ENCODE results near the gene CHRD. TPM values are rescaled to one million over a fixed set of nuclear protein-coding genes. Genes with fewer than 3 reads are reported as not detected.

Gene CHRD
- total and polyA plus RNA-seq, 4 experiments from 2014 or later = not detected

GRCh38 chr3:184377882-184378445 lies 1.9 kb upstream of the CHRD start, which contains the start of gene THPO:
TSS of gene THPO (minus strand) at chr3:184378207. CDS start at chr3:184376259, 1,948 bp downstream.
- no peak for DNase-seq
- H3K27me3 Mint-ChIP-seq = peaks cover 42 to 47% of the 10 kb centered on the region in 2 donors

GRCh38 chr3:184378651-184379357 lies 1.1 kb upstream of the CHRD start:
- intact Hi-C loops (cut with micrococcal nuclease) = no loop called here
- Mint-ChIP-seq H3K4me3 (peak overlapping the region; percentile 63 to 83 (median 75)), H3K36me3 (no peaks in the 10 kb centered on the region), H3K4me1 (peaks cover 2 to 16% (median 8%) of the 10 kb centered on the region in 4 donors), H3K27ac (peak overlapping the region in 1 of 7 donors; percentile 62), H3K9me3 (peaks cover 0 to 2% (median 0%) of the 10 kb centered on the region in 8 donors), H3K27me3 (peaks cover 43 to 50% of the 10 kb centered on the region in 2 donors)
- Histone ChIP-seq H3K4me1 (ENCODE audit: insufficient read depth, low read length) (peaks cover 14% of the 10 kb centered on the region), H3K9me3 (ENCODE audit: control insufficient read depth in 1 of 2, low read length in 2 of 2) (no peaks in the 10 kb centered on the region), H3K27me3 (ENCODE audit: insufficient read depth, low read length) (peaks cover 29% of the 10 kb centered on the region), H3K36me3 (ENCODE audit: insufficient read depth, low read length) (no peaks in the 10 kb centered on the region), H3K4me3 (ENCODE audit: low read length in 2 of 2) (no peak overlapping the region), H3K27ac (ENCODE audit: low read depth, low read length) (no peak overlapping the region)
- POLR2A ChIA-PET (ENCODE audit: partially characterized antibody) = no interaction called here
- CTCF ChIA-PET (ENCODE audit: partially characterized antibody) = no interaction called here
- no peak for DNase-seq

More at GRCh38 chr3:184377882-184378445, 1.9 kb upstream of the CHRD start, which contains the start of gene THPO:
- no peaks in the 10 kb centered on the region for H3K36me3 ChIP-seq (ENCODE audit: insufficient read depth, low read length)
- Mint-ChIP-seq H3K27ac (peak within 1 kb of the TSS in 1 of 7 donors; percentile 62), H3K4me1 (peaks cover 2 to 16% (median 8%) of the 10 kb centered on the region in 4 donors), H3K9me3 (peaks cover 0 to 2% (median 0%) of the 10 kb centered on the region in 8 donors), H3K36me3 (no peaks in the 10 kb centered on the region), H3K4me3 (peak within 1 kb of the TSS; percentile 34 to 83 (median 72))
- intact Hi-C loops (cut with micrococcal nuclease) = no loop called here
- no peaks in the 10 kb centered on the region for H3K9me3 ChIP-seq (ENCODE audit: control insufficient read depth in 1 of 2, low read length in 2 of 2)
- H3K27ac ChIP-seq (ENCODE audit: low read depth, low read length) = no peak within 1 kb of the TSS
- peaks cover 14% of the 10 kb centered on the region for H3K4me1 ChIP-seq (ENCODE audit: insufficient read depth, low read length)
- ChIA-PET POLR2A (ENCODE audit: partially characterized antibody) (no interaction called here), CTCF (ENCODE audit: partially characterized antibody) (no interaction called here)
- H3K27me3 ChIP-seq (ENCODE audit: insufficient read depth, low read length) = peaks cover 29% of the 10 kb centered on the region
- H3K4me3 ChIP-seq (ENCODE audit: low read length in 2 of 2) = no peak within 1 kb of the TSS

DNA sequence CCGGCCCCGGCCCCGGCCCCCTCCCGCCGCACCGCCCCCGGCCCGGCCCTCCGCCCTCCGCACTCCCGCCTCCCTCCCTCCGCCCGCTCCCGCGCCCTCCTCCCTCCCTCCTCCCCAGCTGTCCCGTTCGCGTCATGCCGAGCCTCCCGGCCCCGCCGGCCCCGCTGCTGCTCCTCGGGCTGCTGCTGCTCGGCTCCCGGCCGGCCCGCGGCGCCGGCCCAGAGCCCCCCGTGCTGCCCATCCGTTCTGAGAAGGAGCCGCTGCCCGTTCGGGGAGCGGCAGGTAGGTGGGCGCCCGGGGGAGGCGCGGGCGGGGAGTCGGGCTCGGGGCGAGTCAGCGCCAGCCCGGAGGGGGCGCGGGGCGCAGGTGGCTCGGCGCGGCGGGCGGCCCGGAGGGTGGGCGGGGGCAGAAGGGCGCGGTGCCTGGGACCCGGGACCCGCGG lies 352 bp downstream of the CHRD start:
- Histone ChIP-seq H3K27me3 (ENCODE audit: insufficient read depth, low read length) (peaks cover 29% of the 10 kb centered on the region), H3K9me3 (ENCODE audit: control insufficient read depth in 1 of 2, low read length in 2 of 2) (no peaks in the 10 kb centered on the region), H3K36me3 (ENCODE audit: insufficient read depth, low read length) (no peaks in the 10 kb centered on the region), H3K4me3 (ENCODE audit: low read length in 2 of 2) (no peak overlapping the region), H3K4me1 (ENCODE audit: insufficient read depth, low read length) (peaks cover 14% of the 10 kb centered on the region), H3K27ac (ENCODE audit: low read depth, low read length) (no peak overlapping the region)
- H3K27ac Mint-ChIP-seq = no peak overlapping the region
- intact Hi-C loops (cut with micrococcal nuclease) = no loop called here
- no peak overlapping the region for H3K4me3 Mint-ChIP-seq
- no peaks in the 10 kb centered on the region for H3K36me3 Mint-ChIP-seq
- CTCF ChIA-PET (ENCODE audit: partially characterized antibody) = interaction anchor here (1.0 kb wide), 1 partner anchor 134 kb away, joined by 3 read pairs; no protein-coding TSS in a partner anchor
- peaks cover 43 to 58% of the 10 kb centered on the region in 2 donors for H3K27me3 Mint-ChIP-seq
- H3K9me3 Mint-ChIP-seq = peaks cover 0 to 2% (median 0%) of the 10 kb centered on the region in 8 donors
- POLR2A ChIA-PET (ENCODE audit: partially characterized antibody) = no interaction called here
- H3K4me1 Mint-ChIP-seq = peaks cover 2 to 16% (median 8%) of the 10 kb centered on the region in 4 donors
- peak in 1 of 5 donors; percentile 16 for DNase-seq

DNA sequence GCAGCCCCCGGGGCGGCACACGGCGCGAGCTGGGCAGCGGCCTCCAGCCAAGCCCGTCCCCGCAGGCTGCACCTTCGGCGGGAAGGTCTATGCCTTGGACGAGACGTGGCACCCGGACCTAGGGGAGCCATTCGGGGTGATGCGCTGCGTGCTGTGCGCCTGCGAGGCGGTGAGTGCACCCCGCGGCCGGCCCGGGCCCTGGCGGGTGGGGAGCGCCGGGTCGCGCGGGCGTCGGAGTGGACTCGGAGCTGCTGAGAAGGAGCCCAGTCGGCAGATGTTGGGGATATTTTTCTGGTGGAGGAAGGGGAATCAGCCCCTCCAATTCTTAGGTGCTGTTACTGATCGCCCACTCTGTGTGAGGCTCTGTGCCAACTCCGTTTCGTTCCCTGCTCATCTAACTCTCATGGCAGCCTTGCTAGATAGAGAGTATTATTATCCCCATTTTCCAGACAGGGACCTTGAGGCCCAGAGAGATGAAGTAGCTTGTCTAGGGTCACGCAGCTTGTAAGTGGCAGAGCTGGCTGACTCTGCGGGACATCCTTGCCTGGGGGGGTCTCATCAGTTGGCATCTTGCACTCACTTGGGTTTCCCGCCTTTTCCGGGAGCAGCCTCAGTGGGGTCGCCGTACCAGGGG lies 890 bp downstream of the CHRD start:
- Histone ChIP-seq H3K4me1 (ENCODE audit: insufficient read depth, low read length) (peaks cover 14% of the 10 kb centered on the region), H3K27me3 (ENCODE audit: insufficient read depth, low read length) (peaks cover 29% of the 10 kb centered on the region), H3K27ac (ENCODE audit: low read depth, low read length) (no peak overlapping the region), H3K36me3 (ENCODE audit: insufficient read depth, low read length) (no peaks in the 10 kb centered on the region), H3K9me3 (ENCODE audit: control insufficient read depth in 1 of 2, low read length in 2 of 2) (no peaks in the 10 kb centered on the region), H3K4me3 (ENCODE audit: low read length in 2 of 2) (peak overlapping the region in 1 of 2 donors; percentile 24)
- ChIA-PET POLR2A (ENCODE audit: partially characterized antibody) (interaction anchor here (0.8 kb wide), 1 partner anchor 407 kb away, joined by 3 read pairs; no protein-coding TSS in a partner anchor), CTCF (ENCODE audit: partially characterized antibody) (interaction anchor here (0.9 to 1.1 kb wide), 4 partner anchors 8 to 133 kb away, joined by 3 to 4 read pairs (median 3); no protein-coding TSS in a partner anchor)
- peaks cover 0 to 2% (median 0%) of the 10 kb centered on the region in 8 donors for H3K9me3 Mint-ChIP-seq
- no peaks in the 10 kb centered on the region for H3K36me3 Mint-ChIP-seq
- H3K27me3 Mint-ChIP-seq = peaks cover 40 to 55% of the 10 kb centered on the region in 2 donors
- peak overlapping the region; percentile 71 to 84 (median 76) for H3K4me3 Mint-ChIP-seq
- DNase-seq = peak in 2 of 5 donors; percentile 13 to 20
- intact Hi-C loops (cut with micrococcal nuclease) = no loop called here
- peak overlapping the region in 1 of 7 donors; percentile 56 for H3K27ac Mint-ChIP-seq
- H3K4me1 Mint-ChIP-seq = peaks cover 2 to 16% (median 8%) of the 10 kb centered on the region in 4 donors

DNA sequence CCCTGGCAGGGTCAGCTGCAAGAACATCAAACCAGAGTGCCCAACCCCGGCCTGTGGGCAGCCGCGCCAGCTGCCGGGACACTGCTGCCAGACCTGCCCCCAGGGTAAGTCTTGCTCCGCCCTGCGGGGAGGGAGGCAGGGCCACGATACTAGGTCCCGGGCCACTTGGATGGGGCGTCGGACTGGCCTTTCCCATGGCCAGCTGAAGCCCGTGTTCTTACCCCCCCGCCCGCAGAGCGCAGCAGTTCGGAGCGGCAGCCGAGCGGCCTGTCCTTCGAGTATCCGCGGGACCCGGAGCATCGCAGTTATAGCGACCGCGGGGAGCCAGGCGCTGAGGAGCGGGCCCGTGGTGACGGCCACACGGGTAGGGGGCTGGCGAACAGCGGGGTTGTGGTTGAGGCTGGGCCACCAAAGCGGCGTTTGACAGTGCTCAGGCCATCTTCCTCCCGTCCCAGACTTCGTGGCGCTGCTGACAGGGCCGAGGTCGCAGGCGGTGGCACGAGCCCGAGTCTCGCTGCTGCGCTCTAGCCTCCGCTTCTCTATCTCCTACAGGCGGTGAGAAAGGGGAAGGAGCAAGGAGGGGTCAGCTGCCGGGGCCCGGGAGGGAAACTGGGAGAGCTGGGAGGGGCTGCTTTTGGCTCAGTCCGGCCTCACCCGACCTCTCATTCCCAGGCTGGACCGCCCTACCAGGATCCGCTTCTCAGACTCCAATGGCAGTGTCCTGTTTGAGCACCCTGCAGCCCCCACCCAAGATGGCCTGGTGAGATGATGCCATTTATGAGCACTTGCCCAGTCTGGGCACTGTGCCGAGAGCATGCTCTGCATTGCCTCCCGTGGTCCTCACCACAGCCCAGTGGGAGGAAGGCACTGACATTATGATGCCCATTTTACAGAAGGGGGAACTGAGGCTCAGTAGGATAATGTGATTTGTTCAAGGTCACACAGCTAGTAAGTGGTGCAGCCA lies 1.7 kb downstream of the CHRD start:
- H3K4me1 ChIP-seq (ENCODE audit: insufficient read depth, low read length) = peaks cover 14% of the 10 kb centered on the region
- Mint-ChIP-seq H3K27ac (no peak overlapping the region), H3K4me1 (peaks cover 2 to 16% (median 8%) of the 10 kb centered on the region in 4 donors), H3K36me3 (no peaks in the 10 kb centered on the region), H3K9me3 (peaks cover 0 to 2% (median 0%) of the 10 kb centered on the region in 8 donors), H3K4me3 (peak overlapping the region in 7 of 8 donors; percentile 21 to 84 (median 75)), H3K27me3 (peaks cover 39 to 58% of the 10 kb centered on the region in 2 donors)
- no peak overlapping the region for H3K27ac ChIP-seq (ENCODE audit: low read depth, low read length)
- DNase-seq = no peak
- H3K36me3 ChIP-seq (ENCODE audit: insufficient read depth, low read length) = no peaks in the 10 kb centered on the region
- peak overlapping the region in 1 of 2 donors; percentile 24 for H3K4me3 ChIP-seq (ENCODE audit: low read length in 2 of 2)
- intact Hi-C loops (cut with micrococcal nuclease) = no loop called here
- ChIA-PET POLR2A (ENCODE audit: partially characterized antibody) (interaction anchor here (0.8 kb wide), 1 partner anchor 408 kb away, joined by 3 read pairs; no protein-coding TSS in a partner anchor), CTCF (ENCODE audit: partially characterized antibody) (interaction anchor here (0.9 to 1.1 kb wide), 4 partner anchors 9 to 132 kb away, joined by 3 to 4 read pairs (median 3); no protein-coding TSS in a partner anchor)
- H3K27me3 ChIP-seq (ENCODE audit: insufficient read depth, low read length) = peaks cover 29% of the 10 kb centered on the region
- no peaks in the 10 kb centered on the region for H3K9me3 ChIP-seq (ENCODE audit: control insufficient read depth in 1 of 2, low read length in 2 of 2)

DNA sequence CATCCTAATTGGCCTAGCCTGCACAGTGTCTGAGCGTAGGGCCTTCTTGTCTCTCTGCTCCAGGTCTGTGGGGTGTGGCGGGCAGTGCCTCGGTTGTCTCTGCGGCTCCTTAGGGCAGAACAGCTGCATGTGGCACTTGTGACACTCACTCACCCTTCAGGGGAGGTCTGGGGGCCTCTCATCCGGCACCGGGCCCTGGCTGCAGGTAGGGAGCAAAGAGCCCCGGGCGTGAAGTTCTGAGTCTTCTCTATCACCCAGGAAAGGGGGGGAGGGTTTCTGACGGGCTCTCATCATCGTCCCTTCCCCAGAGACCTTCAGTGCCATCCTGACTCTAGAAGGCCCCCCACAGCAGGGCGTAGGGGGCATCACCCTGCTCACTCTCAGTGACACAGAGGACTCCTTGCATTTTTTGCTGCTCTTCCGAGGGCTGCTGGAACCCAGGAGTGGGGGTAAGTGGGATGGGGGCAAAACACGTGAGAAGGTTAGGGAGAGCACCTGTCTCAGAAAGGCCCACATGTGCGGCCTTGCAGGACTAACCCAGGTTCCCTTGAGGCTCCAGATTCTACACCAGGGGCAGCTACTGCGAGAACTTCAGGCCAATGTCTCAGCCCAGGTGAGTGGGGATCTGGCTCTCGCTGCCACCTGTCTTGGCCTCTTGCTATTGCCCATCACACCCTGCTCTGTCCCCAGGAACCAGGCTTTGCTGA lies 2.6 kb downstream of the CHRD start:
- CTCF ChIA-PET (ENCODE audit: partially characterized antibody) = no interaction called here
- Mint-ChIP-seq H3K36me3 (no peaks in the 10 kb centered on the region), H3K27ac (no peak overlapping the region), H3K4me1 (peaks cover 2 to 16% (median 8%) of the 10 kb centered on the region in 4 donors), H3K9me3 (peaks cover 0 to 2% (median 0%) of the 10 kb centered on the region in 8 donors), H3K4me3 (peak overlapping the region in 1 of 8 donors; percentile 84), H3K27me3 (peaks cover 36 to 52% of the 10 kb centered on the region in 2 donors)
- H3K36me3 ChIP-seq (ENCODE audit: insufficient read depth, low read length) = no peaks in the 10 kb centered on the region
- intact Hi-C loops (cut with micrococcal nuclease) = no loop called here
- POLR2A ChIA-PET (ENCODE audit: partially characterized antibody) = no interaction called here
- no peaks in the 10 kb centered on the region for H3K9me3 ChIP-seq (ENCODE audit: control insufficient read depth in 1 of 2, low read length in 2 of 2)
- H3K27me3 ChIP-seq (ENCODE audit: insufficient read depth, low read length) = peaks cover 29% of the 10 kb centered on the region
- peaks cover 14% of the 10 kb centered on the region for H3K4me1 ChIP-seq (ENCODE audit: insufficient read depth, low read length)
- no peak overlapping the region for H3K4me3 ChIP-seq (ENCODE audit: low read length in 2 of 2)
- no peak overlapping the region for H3K27ac ChIP-seq (ENCODE audit: low read depth, low read length)
- no peak for DNase-seq

All from CD4-positive, alpha-beta memory T cell (primary cell).